HG02840 (cell line): Measurements from ENCODE around the gene GPR68.

Source experiments
- ATAC-seq: cut with Tn5 transposase; IDR thresholded peaks from one replicate; pipeline ENCODE4 v1.9.1; 2021; ENCODE audit warnings: mild to moderate bottlenecking, moderate library complexity, moderate number of reproducible peaks; ENCODE audit not compliant: unreplicated experiment, low FRiP score

The GPR68 gene, protein sequence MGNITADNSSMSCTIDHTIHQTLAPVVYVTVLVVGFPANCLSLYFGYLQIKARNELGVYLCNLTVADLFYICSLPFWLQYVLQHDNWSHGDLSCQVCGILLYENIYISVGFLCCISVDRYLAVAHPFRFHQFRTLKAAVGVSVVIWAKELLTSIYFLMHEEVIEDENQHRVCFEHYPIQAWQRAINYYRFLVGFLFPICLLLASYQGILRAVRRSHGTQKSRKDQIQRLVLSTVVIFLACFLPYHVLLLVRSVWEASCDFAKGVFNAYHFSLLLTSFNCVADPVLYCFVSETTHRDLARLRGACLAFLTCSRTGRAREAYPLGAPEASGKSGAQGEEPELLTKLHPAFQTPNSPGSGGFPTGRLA

DNA sequence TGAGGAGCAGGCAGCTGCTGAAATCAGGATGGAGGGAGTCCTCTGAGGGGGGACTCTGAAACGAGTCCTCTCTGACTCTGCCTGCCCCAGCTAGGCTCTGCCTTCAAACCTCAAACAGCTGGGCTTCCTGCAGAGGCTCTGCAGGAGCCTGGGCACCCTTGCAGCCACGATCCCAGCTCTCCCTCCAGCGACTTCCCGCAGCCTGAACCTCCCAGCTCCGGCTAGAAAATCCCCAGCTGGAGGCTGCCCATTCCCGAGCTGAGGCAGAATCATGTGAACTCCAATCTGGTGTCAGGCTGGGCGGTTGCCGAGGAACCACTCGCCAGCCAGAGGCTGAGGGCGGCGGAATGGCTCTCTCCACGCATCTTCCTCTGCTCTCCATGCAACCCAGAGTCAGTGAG, at the start of gene GPR68:
TSS of gene GPR68 (minus strand) at position 204 of the 401 bp plus-strand sequence. CDS start 9,654 bp downstream, outside the sequence.
- ATAC-seq = no peak

DNA sequence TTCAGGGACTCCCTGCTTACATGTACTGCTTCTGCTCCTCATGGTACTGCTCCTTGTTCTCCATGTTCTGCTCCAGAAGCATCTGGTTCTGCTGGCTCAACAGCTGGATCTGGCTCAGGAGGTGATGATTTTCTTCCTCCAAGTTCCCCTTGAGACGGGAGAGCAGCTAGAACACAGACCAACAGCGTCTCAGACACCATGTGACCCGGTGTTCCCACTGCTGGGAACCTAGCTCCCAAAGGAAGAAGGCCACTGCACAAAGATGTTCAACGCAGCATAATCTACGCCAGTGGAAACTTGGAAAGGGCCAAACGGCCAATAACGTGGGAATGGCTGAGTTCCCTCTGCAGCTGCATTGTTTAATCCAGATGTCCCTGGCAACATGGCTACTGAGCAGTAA, 49.6 kb upstream of the GPR68 start:
- no peak for ATAC-seq

DNA sequence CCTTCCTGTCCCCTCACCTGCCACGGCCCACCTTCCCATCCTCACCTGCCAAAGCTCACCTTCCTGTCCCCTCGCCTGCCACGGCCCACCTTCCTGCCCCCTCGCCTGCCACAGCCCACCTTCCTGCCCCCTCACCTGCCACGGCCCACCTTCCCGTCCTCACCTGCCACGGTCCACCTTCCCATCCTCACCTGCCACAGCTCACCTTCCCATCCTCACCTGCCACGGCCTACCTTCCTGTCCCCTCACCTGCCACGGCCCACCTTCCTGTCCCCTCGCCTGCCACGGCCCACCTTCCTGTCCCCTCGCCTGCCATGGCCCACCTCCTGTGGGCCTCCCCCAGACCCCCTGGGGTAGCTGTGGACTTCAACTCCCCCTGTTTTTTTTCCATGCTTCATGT, 48.8 kb upstream of the GPR68 start:
- no peak for ATAC-seq

DNA sequence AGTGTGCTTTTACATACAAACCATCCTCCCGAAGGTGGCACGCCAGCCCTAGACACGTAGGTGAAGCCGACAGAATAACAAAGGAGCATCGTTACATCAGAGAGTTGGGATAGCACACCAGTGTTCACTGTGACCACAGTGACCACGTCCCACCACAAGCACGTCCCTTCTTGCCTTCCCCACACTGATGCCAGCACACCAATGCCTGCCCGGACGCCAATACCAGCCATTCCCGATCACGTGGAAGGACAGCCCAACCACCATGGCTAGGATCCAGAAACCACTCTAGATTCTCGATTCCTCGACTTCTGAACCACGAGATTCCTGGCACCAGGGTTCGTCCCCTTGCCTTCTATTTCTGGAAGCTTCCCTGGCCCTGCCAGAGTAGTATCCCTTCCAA, 48.0 kb upstream of the GPR68 start:
- no peak for ATAC-seq

DNA sequence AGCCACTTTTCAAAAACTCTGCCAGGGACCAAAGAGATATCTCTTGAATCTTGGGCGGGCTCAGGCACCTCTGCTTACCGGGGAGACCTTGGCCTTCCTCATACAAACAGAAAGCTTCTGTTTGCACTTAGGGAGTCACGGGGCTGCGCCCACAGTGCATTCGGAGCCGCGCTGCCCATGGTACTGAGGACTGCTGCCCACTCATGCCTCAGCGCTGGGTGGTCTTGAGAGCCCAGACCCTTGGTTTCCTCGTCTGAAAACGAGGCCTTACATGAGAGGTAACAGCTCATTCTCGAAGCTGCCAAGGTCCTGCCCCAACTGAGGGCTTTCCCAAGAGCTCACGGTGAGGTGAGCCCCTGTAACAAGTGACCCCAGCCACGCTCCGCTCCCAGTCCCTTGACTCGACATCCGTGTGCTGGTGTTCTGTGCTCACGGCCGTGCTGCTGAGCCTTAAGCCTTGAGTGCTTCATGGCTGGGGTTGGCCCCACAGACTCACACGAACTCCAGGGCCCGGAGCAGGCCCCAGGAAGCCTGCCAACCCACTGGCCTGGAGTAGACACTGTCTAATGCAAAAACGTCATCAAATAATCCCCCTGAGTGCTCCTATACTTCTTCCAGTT, 47.4 kb upstream of the GPR68 start:
- ATAC-seq = no peak

DNA sequence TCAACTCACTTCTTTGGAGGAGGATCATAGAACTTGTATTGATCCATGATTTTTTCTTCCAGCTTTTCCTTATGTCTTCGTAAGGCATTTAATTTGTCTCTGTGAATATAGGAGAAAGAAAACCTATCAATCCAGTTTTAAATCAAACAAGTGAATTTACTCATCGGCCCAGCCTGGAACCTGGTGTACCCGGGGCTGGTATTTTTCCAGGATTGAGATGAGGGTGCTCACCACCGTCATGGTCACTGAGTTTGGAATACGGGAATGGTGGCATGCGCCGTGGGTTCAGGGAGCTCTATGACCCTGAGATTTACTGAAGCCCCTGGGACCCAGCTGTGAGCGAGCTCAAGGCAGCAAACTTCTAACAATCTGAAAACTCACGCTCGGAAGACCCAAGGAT, 46.5 kb upstream of the GPR68 start:
- ATAC-seq = no peak

DNA sequence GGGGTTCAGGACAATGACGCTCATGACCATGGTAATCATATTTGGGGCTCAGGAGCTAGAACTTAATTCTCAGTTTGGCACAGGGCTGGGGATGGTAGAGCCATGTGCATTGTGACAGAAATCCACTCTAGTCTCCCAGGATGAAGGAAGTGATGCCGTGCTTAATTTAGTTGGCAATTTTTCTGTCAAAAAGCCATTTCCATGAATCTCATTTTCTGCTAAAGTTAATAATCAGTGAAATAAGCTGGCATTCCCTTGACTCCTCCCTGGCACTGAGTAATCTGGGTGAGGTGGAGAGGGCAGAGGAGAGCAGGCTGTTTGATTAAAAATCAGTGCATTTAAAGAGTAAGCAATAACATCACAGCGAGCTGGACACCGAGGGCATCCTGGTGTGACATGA, 45.0 kb upstream of the GPR68 start:
- ATAC-seq = no peak

DNA sequence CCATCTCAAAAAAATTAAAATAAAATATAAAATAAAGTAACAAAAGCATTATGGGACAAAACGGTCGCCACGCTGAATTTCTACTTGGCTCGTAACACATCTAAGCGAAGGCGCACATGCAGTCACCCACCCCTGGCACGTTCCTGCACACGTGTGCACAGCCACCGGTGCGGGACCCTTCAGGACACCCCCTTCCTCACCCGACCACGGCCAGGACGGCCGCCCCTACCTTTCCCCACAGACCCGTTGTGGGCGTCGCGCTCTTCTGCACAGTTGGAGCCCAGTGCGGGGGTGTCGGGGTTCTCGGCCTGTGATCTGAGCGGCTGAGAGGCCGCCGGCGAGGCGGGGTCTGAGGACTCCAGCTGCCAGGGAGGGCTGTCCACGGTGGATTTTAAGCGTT, 44.4 kb upstream of the GPR68 start:
- no peak for ATAC-seq

DNA sequence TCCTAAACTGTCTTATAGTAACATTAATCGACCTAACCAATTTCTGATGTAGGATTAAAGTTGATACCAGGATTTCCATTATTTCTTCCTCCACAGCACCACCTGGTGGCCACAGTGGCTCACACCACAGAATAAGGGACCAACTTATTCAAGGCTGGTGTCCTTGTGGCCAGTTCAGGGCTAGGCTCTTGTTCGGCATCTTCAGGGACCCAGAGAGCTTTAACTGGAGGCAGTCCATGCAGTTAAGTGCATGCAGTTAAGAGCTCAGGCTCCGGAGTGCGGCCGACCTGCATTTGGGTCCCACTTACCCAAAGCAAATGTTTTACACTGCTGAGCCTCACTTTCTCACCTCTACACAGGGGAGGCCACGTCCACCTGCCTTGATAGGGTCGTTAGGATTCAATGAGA, 42.0 kb upstream of the GPR68 start:
- no peak for ATAC-seq

DNA sequence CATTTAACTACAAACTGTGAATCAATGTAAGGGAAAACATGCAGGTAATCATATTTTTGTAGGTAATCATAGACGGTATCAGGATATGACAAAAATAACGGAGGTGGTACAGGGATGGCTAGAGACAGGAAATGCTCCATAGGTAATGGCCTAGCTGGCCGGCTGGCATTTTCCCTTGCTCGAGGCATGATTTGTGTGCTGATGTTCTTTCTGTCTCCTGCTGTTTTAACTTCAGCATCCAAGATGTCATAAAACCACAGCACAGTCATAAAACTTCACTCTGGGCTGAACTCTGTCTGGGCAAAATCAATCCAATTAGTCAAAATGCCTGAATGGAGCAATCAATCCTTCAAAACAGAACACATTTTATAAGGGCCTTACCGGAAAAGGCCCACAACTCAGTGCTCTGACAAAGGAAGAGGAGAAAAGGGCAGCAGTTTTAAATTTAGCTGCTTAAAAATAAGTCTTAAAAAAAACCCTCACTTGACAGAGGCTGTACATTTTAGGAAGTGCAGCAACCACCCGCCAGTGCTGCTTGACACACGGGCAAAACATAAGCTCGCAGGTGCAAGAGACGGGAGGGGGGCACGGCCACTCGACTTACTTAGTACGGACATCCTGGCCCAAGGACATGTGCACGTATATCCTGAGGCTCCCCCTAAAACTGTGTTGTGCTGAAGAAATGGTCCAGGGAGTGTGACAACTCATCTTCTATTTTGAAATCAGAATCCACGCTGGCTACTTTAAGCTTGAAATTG, 40.5 kb upstream of the GPR68 start:
- ATAC-seq = no peak

DNA sequence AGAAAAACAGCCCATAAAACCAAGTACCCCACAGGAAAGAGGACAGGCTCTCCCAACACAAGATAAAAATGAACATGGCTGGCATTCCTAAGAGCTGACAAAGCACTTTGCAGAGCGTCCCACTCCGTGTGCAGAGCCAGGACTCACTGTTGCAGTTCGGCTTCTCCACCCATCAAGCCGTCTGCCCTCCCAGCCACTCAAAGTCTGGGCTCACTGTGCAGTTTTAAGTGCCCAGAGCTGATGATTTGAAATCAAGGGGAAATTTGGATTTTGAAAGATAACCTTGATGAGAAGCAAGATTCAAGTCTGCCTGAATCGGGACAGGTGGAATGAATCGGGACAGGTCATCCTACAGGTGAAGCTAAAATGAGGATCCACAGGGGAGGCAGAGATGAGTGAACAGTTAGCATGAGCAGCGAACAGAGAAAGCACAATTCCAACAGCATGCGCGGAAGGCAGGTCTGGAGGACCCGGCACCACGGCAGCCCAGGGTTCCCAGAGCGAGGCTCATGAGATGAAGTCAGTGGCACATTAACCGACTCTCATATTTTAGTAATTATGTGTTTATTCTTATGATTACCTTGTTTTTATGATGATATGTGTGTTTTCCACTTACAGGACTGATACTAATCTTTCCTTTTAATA, 39.8 kb upstream of the GPR68 start:
- ATAC-seq = no peak

DNA sequence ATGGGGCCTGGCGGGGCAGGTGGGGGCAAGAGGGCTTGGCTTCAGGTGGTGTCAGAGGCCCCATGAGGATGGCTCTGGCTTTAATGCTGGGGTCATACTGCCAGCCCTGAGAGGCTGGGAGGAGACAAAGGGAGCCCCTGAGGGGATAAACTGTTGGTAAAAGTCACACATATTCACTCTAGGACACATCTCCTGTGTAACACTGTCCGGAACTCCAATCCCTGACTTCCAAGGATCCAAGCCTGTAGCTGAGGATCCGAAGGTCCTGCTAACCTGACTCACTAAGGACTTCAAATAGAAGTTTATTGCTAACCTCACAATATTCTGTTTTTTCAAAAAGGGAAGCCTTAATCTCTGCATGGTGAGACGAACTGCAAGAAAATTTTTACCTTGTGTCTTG, 39.2 kb upstream of the GPR68 start:
- no peak for ATAC-seq

DNA sequence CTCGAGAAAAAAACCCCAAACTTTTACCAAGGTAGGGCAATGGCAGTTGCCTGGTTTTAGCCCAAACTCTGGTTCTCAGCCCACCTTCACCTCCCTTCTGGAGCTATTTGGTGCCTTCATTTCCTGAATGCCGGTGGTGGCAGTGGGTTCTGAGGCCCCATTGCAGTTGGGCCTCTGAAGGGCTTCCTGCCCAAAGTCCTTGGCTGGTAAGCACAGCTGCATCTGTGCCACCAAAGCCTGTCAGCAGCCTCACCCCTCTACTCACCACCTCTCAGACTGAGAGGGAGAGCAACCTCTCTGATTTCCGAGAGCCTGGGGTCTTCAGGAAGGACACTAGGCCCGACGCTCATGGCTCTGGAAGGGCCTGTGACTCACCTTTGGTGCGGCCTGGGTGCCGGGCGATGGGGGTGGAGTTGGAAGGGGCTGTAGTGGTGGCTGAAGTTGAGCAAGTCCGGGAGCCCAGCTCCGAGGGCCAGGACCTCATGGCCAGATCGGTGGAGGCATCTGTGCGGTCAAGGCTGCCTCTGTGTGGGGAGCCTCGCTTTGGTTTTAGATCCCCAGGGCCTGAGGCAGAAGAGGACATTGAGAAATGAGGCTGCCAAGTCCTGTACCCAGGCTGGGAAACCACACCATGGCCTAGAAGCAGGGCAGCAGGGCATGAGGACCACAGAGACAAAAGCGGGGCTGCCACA, 38.6 kb upstream of the GPR68 start:
- no peak for ATAC-seq

DNA sequence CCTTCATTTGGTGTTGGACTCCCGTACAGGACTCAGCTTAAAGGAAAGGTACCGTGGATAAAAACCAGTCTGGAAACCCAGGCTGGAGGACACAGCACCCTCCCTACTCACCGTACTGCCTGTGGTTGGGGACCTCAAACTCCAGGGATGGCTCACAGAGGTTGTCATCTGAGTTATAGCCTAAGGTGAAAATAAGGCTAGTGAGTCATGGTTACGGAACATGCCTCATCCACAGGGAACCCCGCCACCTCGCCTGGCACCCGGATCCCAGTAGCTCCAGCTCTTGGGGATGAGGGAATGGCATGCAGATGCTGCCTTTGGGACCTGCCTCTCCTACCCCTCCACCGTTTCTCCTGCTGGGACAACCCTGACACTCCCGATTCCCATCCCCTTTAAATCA, 36.8 kb upstream of the GPR68 start:
- ATAC-seq = no peak

DNA sequence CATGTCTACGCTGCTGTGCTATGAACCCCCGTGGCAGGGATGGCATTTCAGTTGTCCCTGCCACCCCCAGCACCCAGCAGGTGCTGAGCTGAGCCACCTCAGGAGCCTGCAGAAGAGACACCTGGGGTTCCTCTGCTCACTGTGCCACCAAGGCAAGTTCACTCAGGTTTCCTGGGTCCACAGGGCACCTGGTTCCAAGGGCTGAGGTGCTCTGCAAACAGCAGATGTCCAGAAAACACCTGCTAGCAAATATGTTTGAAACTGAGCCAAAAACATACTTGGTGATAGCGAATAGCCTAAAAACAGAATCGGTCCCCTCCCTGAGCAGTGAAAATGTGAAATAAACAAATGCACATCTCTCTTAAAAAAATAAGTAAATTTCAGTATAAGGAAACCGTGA, 35.6 kb upstream of the GPR68 start:
- ATAC-seq = no peak

DNA sequence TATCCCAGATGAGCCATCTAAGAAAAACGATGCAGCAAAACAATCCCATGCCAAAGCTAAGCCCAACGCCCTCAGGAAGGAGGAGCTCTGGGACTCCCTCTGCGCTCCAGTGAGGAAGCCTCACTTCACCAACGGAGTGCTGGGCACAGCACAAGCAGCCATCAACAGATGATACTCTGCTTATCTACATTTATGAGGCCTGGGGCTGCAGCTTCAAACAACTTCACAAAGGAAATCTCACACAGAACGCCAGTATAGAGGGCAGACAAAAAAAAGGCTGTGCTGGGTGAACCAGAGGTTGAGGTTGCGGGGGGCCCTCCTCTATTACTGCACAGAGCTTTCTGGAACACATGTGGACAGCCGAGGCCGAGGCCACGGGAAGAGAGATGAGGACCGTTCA, 34.9 kb upstream of the GPR68 start:
- ATAC-seq = no peak

DNA sequence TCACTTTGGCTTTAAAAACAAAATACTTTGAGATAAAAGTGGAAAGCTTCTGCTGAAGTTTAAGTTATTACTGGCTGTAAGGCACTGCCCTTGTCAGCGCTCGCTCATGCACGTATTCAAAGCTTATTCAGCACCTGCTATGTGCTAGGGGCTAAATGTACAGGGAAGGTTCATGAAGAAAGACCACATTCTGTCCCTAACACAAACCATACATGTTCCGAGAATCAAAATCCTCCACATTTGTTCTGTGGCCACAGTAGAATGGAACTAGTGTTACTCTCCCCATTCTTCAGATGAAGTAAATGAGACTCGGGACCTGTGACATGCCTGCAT, 33.8 kb upstream of the GPR68 start:
- no peak for ATAC-seq

DNA sequence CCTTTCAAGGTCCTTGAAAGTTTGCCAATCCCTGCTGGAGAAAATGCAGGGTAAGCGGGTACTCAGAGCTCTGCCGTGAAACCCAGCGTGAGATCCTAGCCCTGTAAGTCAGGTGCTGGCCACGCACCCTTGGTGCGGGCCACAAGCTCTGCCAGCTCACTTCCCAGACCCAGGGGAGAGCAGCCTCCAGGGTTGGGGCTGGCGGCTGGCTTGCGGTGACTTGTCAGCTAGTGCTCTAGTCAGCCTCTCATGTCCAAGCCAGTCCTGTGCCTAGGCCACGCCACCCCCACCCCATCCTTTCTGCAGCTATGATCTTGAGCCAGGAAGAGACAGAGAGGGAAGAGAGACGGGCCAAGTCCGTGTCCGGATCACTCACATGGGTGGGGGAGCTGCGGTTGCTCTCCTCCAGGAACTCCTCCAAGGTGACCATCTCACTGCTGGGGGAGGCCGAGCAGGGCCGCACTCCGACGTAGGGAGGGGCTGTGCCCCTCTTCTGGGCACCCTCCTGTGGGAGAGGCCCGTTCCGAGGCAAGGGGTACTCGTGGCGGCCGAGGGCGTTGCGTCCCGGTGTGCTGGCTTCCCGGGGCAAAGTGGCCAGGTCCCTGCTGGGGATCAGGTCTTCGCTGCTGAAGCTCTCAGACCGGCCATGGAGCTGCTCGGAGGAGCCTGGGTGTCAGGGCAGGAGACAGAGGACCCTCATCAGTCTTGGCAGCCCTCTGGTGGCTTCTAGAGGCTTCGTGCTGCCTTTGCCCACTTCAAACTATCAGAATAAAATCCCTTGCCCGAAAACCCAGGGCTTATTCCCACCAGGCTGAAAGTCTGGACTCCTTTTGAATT, 33.3 kb upstream of the GPR68 start:
- no peak for ATAC-seq

DNA sequence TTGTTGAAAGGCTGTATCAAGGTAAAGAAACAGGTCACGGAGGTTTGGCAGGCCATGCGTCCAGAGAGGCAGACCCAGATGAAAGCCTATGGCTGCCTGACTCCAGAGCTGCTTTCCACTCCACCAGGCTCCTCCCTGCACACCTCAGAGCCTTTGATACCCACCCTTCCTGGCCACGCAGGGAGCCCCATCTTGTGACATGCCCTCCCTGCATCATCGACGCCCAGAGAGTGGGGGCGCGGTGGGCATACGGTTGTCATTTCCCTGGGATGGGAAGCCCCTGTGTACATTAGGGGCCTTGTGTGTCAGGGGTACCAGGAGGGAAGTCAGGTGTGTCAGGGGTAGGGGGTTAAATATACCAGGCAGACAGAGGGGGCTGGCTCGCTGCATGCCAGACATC, 30.3 kb upstream of the GPR68 start:
- ATAC-seq = no peak

DNA sequence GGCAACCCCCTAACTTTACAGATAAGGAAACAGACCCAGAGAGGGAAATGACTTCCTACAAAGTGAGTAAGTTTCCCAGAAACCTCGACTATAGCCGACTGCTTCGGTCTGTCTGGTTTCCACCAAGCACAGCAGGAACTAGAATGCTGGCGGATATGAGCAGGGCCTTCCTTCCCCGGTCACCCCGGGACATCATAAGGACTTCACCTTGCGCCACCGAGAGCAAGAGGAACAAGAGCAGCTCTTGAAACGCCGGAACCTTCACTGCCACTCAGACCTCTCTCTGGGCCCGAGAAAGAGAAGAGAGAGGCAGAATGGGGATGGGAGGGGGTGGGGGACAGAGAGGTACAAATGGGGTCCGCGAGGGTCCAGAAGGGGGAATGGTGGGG, 29.4 kb upstream of the GPR68 start:
- ATAC-seq = no peak
